ENCODE results near the gene HNRNPR.

HNRNPR gene

GRCh38 chr1:23371987-23372880 lies 28.1 kb upstream of the HNRNPR start:
- Histone ChIP-seq H3F3A (ENCODE audit: low read depth) (no peaks in the 10 kb centered on the region), H3K4me1 (ENCODE audit: insufficient read depth, low read length, poor library complexity, severe bottlenecking) (peaks cover 22% of the 10 kb centered on the region), H3K36me3 (ENCODE audit: insufficient read depth, low read length) (no peaks in the 10 kb centered on the region), H4K20me1 (ENCODE audit: insufficient read depth, low read length, poor library complexity, severe bottlenecking) (no peaks in the 10 kb centered on the region), H2AFZ (ENCODE audit: low read length) (no peak overlapping the region), H3K27me3 (ENCODE audit: insufficient read depth, low read length, poor library complexity, severe bottlenecking) (no peaks in the 10 kb centered on the region), H3K4me2 (ENCODE audit: low read depth, low read length, poor library complexity, severe bottlenecking) (peak overlapping the region; percentile 78), H3K9me3 (ENCODE audit: insufficient read depth, low read depth, low read length) (no peaks in the 10 kb centered on the region), H3K9ac (ENCODE audit: low read depth, low read length, poor library complexity, severe bottlenecking) (peak overlapping the region; percentile 90), H3K4me3 (ENCODE audit: low read length, poor library complexity, severe bottlenecking) (no peak overlapping the region), H3K9me2 (replicated peaks; ENCODE audit: low read depth, low read length) (no peaks in the 10 kb centered on the region), H3K79me2 (ENCODE audit: insufficient read depth, low read length) (peaks cover 44% of the 10 kb centered on the region)
- no peak for TF ChIP-seq EZH2phosphoT487 (IDR thresholded peaks at IDR 0.05; ENCODE audit: borderline replicate concordance)
- TF ChIP-seq CTCF (conservative IDR thresholded peaks at IDR 0.05; ENCODE audit: low read length), result no peak

DNA sequence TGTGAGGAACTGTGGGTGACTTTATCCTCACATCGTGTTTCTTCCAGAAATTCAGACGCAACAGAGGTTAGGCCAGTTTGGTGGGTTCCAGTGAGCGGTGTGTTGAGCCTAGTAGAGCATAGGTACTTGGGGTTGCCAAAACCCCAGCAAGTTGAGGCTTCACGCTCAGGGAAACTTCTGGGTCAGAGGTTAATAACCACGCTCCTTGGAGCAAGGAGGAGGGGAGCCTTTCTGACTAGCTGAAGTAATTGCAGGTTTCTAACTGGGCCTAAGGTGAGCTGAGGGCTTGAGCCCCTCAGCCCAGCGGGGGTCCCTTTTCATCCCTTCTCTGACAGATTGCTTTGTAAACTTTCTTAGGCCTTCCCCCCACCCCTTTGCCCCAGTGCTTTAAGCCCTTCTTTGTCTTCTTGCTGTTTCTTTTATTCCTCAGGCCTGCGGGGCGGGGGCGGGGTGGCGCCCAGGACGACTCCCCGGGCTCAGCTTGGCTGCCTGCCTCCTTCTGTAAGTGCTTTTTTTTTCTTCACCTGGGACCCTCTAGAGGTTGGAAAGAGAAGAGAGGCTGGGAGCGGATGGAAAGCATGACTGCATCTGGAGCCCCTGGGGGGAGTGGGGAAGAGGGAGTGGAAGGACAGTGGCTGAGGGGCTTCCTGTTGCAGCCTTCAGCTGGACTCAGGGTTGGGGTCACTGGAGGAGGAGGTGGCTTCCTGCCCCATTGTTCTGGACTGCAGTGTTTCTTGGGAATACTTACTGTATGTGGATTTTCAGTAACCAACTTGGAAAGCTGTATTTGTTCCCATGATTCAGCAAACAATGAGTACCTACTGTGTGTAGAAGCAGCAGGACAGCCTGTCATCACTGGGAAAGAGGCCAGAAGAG lies 26.9 kb upstream of the HNRNPR start:
- no peaks in the 10 kb centered on the region for H3K27me3 ChIP-seq (ENCODE audit: insufficient read depth, low read length, poor library complexity, severe bottlenecking)

DNA sequence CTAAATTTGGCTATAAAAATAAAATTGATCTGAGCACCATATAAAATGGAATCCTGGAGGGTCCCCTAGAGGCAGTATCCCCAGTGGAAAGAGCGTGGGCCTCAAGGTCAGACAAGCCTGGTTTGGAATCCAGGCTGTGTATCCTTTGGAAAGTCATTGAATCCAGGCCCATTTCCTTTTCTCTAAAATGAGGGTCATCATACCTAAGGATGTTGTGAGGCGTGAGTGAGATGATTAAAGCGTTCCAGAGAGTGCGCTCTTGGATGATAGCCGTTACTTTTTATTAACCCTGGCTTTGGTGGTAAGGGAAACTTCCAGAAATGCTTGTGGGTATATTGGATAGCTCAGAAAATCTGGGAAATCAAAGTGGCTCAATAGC lies 26.2 kb upstream of the HNRNPR start:
- no peak overlapping the region for H2AFZ ChIP-seq (ENCODE audit: low read length)
- H3F3A ChIP-seq (ENCODE audit: low read depth), result no peaks in the 10 kb centered on the region
- no peaks in the 10 kb centered on the region for H3K9me3 ChIP-seq (ENCODE audit: insufficient read depth, low read depth, low read length)
- peak overlapping the region; percentile 78 for H3K4me2 ChIP-seq (ENCODE audit: low read depth, low read length, poor library complexity, severe bottlenecking)
- H3K27me3 ChIP-seq (ENCODE audit: insufficient read depth, low read length, poor library complexity, severe bottlenecking), result no peaks in the 10 kb centered on the region
- H3K4me1 ChIP-seq (ENCODE audit: insufficient read depth, low read length, poor library complexity, severe bottlenecking), result peaks cover 32% of the 10 kb centered on the region
- H3K36me3 ChIP-seq (ENCODE audit: insufficient read depth, low read length), result peaks cover 8% of the 10 kb centered on the region; the same call in 1 of the 2 replicates
- H3K9me2 ChIP-seq (replicated peaks; ENCODE audit: low read depth, low read length), result no peaks in the 10 kb centered on the region
- peaks cover 59% of the 10 kb centered on the region for H3K79me2 ChIP-seq (ENCODE audit: insufficient read depth, low read length)
- H3K4me3 ChIP-seq (ENCODE audit: low read length, poor library complexity, severe bottlenecking), result peak overlapping the region; percentile 87
- H3K9ac ChIP-seq (ENCODE audit: low read depth, low read length, poor library complexity, severe bottlenecking), result peak overlapping the region; percentile 90
- TF ChIP-seq CTCF (conservative IDR thresholded peaks at IDR 0.05; ENCODE audit: low read length) (0 out of 2 replicates have a peak, but pooled peaks have one; percentile 17), EZH2phosphoT487 (IDR thresholded peaks at IDR 0.05; ENCODE audit: borderline replicate concordance) (no peak)
- H4K20me1 ChIP-seq (ENCODE audit: insufficient read depth, low read length, poor library complexity, severe bottlenecking), result no peaks in the 10 kb centered on the region

More for the DNA sequence above, 26.9 kb upstream of the HNRNPR start:
- H4K20me1 ChIP-seq (ENCODE audit: insufficient read depth, low read length, poor library complexity, severe bottlenecking), result no peaks in the 10 kb centered on the region
- H3K79me2 ChIP-seq (ENCODE audit: insufficient read depth, low read length), result peaks cover 57% of the 10 kb centered on the region
- no peak for TF ChIP-seq EZH2phosphoT487 (IDR thresholded peaks at IDR 0.05; ENCODE audit: borderline replicate concordance)
- TF ChIP-seq CTCF (conservative IDR thresholded peaks at IDR 0.05; ENCODE audit: low read length), result no peak
- no peaks in the 10 kb centered on the region for H3K9me3 ChIP-seq (ENCODE audit: insufficient read depth, low read depth, low read length)
- peak overlapping the region; percentile 90 for H3K9ac ChIP-seq (ENCODE audit: low read depth, low read length, poor library complexity, severe bottlenecking)
- no peaks in the 10 kb centered on the region for H3F3A ChIP-seq (ENCODE audit: low read depth)
- peak overlapping the region; percentile 87 for H3K4me3 ChIP-seq (ENCODE audit: low read length, poor library complexity, severe bottlenecking)
- H3K4me2 ChIP-seq (ENCODE audit: low read depth, low read length, poor library complexity, severe bottlenecking), result peak overlapping the region; percentile 78
- H2AFZ ChIP-seq (ENCODE audit: low read length), result no peak overlapping the region
- H3K4me1 ChIP-seq (ENCODE audit: insufficient read depth, low read length, poor library complexity, severe bottlenecking), result peaks cover 32% of the 10 kb centered on the region
- peaks cover 7% of the 10 kb centered on the region; the same call in 1 of the 2 replicates for H3K36me3 ChIP-seq (ENCODE audit: insufficient read depth, low read length)
- no peaks in the 10 kb centered on the region for H3K9me2 ChIP-seq (replicated peaks; ENCODE audit: low read depth, low read length)

All from Loucy (cell line).